GM23338 (cell line): ENCODE measurements around the gene SUN3. TPM values are rescaled to one million over a fixed set of nuclear protein-coding genes. Genes with fewer than 3 reads are reported as not detected.

ENCODE experiments used
- ATAC-seq: fragments of 200-7000 bp; cut with Tn5 transposase; 3 replicates; pipeline ENCODE4 v1.9.1; 2020
- DNase-seq: peaks from one replicate; pipeline ENCODE4 v3.0.0-alpha.2; 2015; ENCODE audit warnings: low spot score
- H2AFZ ChIP-seq: fragments of 200-600 bp; sonication (generic); 2 replicates; pipeline ENCODE4 v1.8.0; 2016; ENCODE audit warnings: antibody characterized with exemption, mild to moderate bottlenecking, moderate library complexity
- H3F3A ChIP-seq: fragments of 200-600 bp; sonication (generic); replicated peaks from 2 replicates; pipeline ENCODE4 v1.8.0; 2017; ENCODE audit warnings: antibody characterized with exemption, mixed run types, low read depth
- H3K27ac ChIP-seq: fragments of 200-600 bp; sonication (generic); 2 replicates; pipeline ENCODE4 v1.6.1; 2016; ENCODE audit warnings: low read depth
- H3K27me3 ChIP-seq: fragments of 200-600 bp; sonication (generic); 2 replicates; pipeline ENCODE4 v1.8.0; 2016; ENCODE audit warnings: mild to moderate bottlenecking, mixed run types, moderate library complexity; ENCODE audit not compliant: insufficient read depth
- H3K36me3 ChIP-seq: fragments of 200-600 bp; sonication (generic); 2 replicates; pipeline ENCODE4 v1.8.0; 2016; ENCODE audit warnings: mild to moderate bottlenecking; ENCODE audit not compliant: insufficient read depth
- H3K4me1 ChIP-seq: fragments of 200-600 bp; sonication (generic); 2 replicates; pipeline ENCODE4 v1.8.0; 2016; ENCODE audit warnings: mild to moderate bottlenecking, moderate library complexity; ENCODE audit not compliant: insufficient read depth
- H3K4me2 ChIP-seq: fragments of 200-600 bp; sonication (generic); 2 replicates; pipeline ENCODE4 v1.7.1; 2017; ENCODE audit warnings: mixed run types
- H3K4me3 ChIP-seq: fragments of 200-600 bp; sonication (generic); 2 replicates; pipeline ENCODE4 v1.6.1; 2016; ENCODE audit warnings: mixed run types
- H3K79me2 ChIP-seq: fragments of 200-600 bp; sonication (generic); replicated peaks from 2 replicates; pipeline ENCODE4 v1.8.0; 2017; ENCODE audit warnings: mild to moderate bottlenecking; ENCODE audit not compliant: insufficient read depth
- H3K9me2 ChIP-seq: fragments of 200-600 bp; sonication (generic); 2 replicates; pipeline ENCODE4 v1.8.0; 2017; ENCODE audit not compliant: insufficient read depth
- H4K20me1 ChIP-seq: fragments of 200-600 bp; sonication (generic); replicated peaks from 2 replicates; pipeline ENCODE4 v1.8.0; 2017; ENCODE audit warnings: mild to moderate bottlenecking; ENCODE audit not compliant: insufficient read depth
- H3K27ac Mint-ChIP-seq: 2 replicates; pipeline ENCODE4 v1.8.0; 2020; ENCODE audit warnings: inconsistent platforms, mild to moderate bottlenecking, moderate library complexity, mixed read lengths
- H3K27me3 Mint-ChIP-seq: 3 replicates; pipeline ENCODE4 v1.8.0; 2022; ENCODE audit warnings: low read depth, mild to moderate bottlenecking, moderate library complexity, mixed read lengths, inconsistent platforms; ENCODE audit not compliant: insufficient read depth, poor library complexity
- H3K36me3 Mint-ChIP-seq: 3 replicates; pipeline ENCODE4 v1.8.0; 2021; ENCODE audit warnings: low read depth, mild to moderate bottlenecking, inconsistent platforms, moderate library complexity, mixed read lengths
- H3K4me1 Mint-ChIP-seq: 3 replicates; pipeline ENCODE4 v1.8.0; 2020; ENCODE audit warnings: mild to moderate bottlenecking, inconsistent platforms, mixed read lengths
- H3K4me3 Mint-ChIP-seq: 3 replicates; pipeline ENCODE4 v1.8.0; 2021; ENCODE audit warnings: moderate library complexity, mild to moderate bottlenecking, inconsistent platforms, mixed read lengths
- H3K9me3 Mint-ChIP-seq: 3 replicates; pipeline ENCODE4 v1.8.0; 2020; ENCODE audit warnings: moderate library complexity, mild to moderate bottlenecking, inconsistent platforms, mixed read lengths
- EZH2 ChIP-seq: fragments of 200-600 bp; sonication (generic); IDR thresholded peaks from one replicate; pipeline ENCODE4 v1.8.0; 2017; ENCODE audit warnings: antibody characterized with exemption, mild to moderate bottlenecking, low read depth; ENCODE audit not compliant: unreplicated experiment
- NANOG ChIP-seq: IDR thresholded peaks from 2 replicates; pipeline ENCODE4 v1.6.1; 2016; ENCODE audit warnings: antibody characterized with exemption, borderline replicate concordance
- polyA plus RNA-seq: library from polyadenylated mRNA; unstranded; fragments of >200 nt; fragmentation: Nextera tagmentation; extraction: Ambion mirVana; gene quantifications from 2 replicates; pipeline ENCODE4 v1.2.1, GENCODE V29; 2016
- total RNA-seq: library from RNA; depleted of rRNA; stranded (reverse); fragments of >200 nt; shearing (Covaris generic); gene quantifications from 2 replicates; pipeline ENCODE4 v1.2.3, GENCODE V29; 2014
- TF ChIP-seq, protein P1 (sequence below), 2 experiments: fragments of 200-600 bp in 1 of 2; sonication (generic) in 1 of 2; conservative IDR thresholded peaks; 2 replicates each; pipeline versions ENCODE4 v1.5.1 to v1.6.1; 2016 to 2017; ENCODE audit warnings: antibody characterized with exemption in 2 of 2, low read depth in 2 of 2, mild to moderate bottlenecking in 2 of 2, moderate library complexity in 1 of 2
- TF ChIP-seq, protein P2 (sequence below): fragments of 250-450 bp; sonication (Bioruptor Pico); IDR thresholded peaks from 2 replicates; pipeline ENCODE4 v1.5.0; 2020; ENCODE audit warnings: mild to moderate bottlenecking, moderate library complexity

SUN3 gene
- total and polyA plus RNA-seq, 2 experiments from 2014 or later: 0.52 TPM; not detected in 1

DNA sequence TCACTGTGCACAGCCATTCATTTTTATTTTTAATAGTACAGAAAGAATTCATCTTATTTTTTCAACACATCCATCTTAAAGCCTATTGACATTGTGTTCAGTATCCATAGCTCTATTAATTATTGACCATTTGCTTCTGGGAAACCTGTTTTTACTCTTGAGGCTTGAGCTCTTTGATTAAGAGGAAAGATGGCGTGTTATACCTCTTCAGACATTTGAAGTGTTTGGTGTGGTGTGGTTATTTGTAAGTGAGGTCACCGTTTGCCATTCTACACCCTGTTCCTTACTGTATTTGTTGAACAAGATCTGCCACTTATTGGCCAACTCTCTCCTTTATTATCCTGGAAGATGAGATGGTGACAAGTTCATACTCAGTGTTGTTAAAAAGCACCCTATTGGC lies 24.8 kb upstream of the SUN3 start:
- Mint-ChIP-seq H3K4me1 (peaks cover 2% of the 10 kb centered on the region; the same call in 2 of the 3 replicates), H3K27me3 (peaks cover 1% of the 10 kb centered on the region), H3K36me3 (no peaks in the 10 kb centered on the region), H3K27ac (no peak overlapping the region), H3K9me3 (peaks cover 8% of the 10 kb centered on the region; the same call in 1 of the 3 replicates), H3K4me3 (no peak overlapping the region)
- no peak overlapping the region for H3K4me2 ChIP-seq
- H3K4me1 ChIP-seq: no peaks in the 10 kb centered on the region
- H3K36me3 ChIP-seq: no peaks in the 10 kb centered on the region
- DNase-seq (no peak), ATAC-seq (no peak)
- no peak overlapping the region for H3K4me3 ChIP-seq
- no peak overlapping the region for H2AFZ ChIP-seq
- no peaks in the 10 kb centered on the region for H3K9me2 ChIP-seq
- H4K20me1 ChIP-seq: no peaks in the 10 kb centered on the region
- TF ChIP-seq NANOG (no peak), EZH2 (no peak)
- TF ChIP-seq, protein P1, sequence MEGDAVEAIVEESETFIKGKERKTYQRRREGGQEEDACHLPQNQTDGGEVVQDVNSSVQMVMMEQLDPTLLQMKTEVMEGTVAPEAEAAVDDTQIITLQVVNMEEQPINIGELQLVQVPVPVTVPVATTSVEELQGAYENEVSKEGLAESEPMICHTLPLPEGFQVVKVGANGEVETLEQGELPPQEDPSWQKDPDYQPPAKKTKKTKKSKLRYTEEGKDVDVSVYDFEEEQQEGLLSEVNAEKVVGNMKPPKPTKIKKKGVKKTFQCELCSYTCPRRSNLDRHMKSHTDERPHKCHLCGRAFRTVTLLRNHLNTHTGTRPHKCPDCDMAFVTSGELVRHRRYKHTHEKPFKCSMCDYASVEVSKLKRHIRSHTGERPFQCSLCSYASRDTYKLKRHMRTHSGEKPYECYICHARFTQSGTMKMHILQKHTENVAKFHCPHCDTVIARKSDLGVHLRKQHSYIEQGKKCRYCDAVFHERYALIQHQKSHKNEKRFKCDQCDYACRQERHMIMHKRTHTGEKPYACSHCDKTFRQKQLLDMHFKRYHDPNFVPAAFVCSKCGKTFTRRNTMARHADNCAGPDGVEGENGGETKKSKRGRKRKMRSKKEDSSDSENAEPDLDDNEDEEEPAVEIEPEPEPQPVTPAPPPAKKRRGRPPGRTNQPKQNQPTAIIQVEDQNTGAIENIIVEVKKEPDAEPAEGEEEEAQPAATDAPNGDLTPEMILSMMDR (conservative IDR thresholded peaks at IDR 0.05; ENCODE audit: low read depth in 2 of 2): no peak
- TF ChIP-seq, protein P2, sequence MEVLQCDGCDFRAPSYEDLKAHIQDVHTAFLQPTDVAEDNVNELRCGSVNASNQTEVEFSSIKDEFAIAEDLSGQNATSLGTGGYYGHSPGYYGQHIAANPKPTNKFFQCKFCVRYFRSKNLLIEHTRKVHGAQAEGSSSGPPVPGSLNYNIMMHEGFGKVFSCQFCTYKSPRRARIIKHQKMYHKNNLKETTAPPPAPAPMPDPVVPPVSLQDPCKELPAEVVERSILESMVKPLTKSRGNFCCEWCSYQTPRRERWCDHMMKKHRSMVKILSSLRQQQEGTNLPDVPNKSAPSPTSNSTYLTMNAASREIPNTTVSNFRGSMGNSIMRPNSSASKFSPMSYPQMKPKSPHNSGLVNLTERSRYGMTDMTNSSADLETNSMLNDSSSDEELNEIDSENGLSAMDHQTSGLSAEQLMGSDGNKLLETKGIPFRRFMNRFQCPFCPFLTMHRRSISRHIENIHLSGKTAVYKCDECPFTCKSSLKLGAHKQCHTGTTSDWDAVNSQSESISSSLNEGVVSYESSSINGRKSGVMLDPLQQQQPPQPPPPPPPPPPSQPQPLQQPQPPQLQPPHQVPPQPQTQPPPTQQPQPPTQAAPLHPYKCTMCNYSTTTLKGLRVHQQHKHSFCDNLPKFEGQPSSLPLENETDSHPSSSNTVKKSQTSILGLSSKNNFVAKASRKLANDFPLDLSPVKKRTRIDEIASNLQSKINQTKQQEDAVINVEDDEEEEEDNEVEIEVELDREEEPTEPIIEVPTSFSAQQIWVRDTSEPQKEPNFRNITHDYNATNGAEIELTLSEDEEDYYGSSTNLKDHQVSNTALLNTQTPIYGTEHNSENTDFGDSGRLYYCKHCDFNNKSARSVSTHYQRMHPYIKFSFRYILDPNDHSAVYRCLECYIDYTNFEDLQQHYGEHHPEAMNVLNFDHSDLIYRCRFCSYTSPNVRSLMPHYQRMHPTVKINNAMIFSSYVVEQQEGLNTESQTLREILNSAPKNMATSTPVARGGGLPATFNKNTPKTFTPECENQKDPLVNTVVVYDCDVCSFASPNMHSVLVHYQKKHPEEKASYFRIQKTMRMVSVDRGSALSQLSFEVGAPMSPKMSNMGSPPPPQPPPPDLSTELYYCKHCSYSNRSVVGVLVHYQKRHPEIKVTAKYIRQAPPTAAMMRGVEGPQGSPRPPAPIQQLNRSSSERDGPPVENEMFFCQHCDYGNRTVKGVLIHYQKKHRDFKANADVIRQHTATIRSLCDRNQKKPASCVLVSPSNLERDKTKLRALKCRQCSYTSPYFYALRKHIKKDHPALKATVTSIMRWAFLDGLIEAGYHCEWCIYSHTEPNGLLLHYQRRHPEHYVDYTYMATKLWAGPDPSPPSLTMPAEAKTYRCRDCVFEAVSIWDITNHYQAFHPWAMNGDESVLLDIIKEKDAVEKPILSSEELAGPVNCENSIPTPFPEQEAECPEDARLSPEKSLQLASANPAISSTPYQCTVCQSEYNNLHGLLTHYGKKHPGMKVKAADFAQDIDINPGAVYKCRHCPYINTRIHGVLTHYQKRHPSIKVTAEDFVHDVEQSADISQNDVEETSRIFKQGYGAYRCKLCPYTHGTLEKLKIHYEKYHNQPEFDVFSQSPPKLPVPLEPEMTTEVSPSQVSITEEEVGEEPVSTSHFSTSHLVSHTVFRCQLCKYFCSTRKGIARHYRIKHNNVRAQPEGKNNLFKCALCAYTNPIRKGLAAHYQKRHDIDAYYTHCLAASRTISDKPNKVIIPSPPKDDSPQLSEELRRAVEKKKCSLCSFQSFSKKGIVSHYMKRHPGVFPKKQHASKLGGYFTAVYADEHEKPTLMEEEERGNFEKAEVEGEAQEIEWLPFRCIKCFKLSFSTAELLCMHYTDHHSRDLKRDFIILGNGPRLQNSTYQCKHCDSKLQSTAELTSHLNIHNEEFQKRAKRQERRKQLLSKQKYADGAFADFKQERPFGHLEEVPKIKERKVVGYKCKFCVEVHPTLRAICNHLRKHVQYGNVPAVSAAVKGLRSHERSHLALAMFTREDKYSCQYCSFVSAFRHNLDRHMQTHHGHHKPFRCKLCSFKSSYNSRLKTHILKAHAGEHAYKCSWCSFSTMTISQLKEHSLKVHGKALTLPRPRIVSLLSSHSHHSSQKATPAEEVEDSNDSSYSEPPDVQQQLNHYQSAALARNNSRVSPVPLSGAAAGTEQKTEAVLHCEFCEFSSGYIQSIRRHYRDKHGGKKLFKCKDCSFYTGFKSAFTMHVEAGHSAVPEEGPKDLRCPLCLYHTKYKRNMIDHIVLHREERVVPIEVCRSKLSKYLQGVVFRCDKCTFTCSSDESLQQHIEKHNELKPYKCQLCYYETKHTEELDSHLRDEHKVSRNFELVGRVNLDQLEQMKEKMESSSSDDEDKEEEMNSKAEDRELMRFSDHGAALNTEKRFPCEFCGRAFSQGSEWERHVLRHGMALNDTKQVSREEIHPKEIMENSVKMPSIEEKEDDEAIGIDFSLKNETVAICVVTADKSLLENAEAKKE (CRISPR knock-in tag): no peak
- no peak overlapping the region for H3K27ac ChIP-seq
- no peaks in the 10 kb centered on the region for H3K79me2 ChIP-seq
- H3K27me3 ChIP-seq: no peaks in the 10 kb centered on the region
- no peaks in the 10 kb centered on the region for H3F3A ChIP-seq
